SJCRH30 (cell line): ENCODE measurements around the gene EPG5. TPM values are rescaled to one million over a fixed set of nuclear protein-coding genes. Genes with fewer than 3 reads are reported as not detected.

ENCODE experiments used
- DNase-seq, 2 experiments: peaks; one replicate each; pipeline ENCODE4 v3.0.0-alpha.2; 2015 to 2020
- H3K27ac ChIP-seq: fragments of 250-450 bp; sonication (Bioruptor Pico); 2 replicates; pipeline ENCODE4 v1.5.1; 2020; ENCODE audit warnings: mild to moderate bottlenecking, moderate library complexity
- H3K27me3 ChIP-seq: fragments of 250-450 bp; sonication (Bioruptor Pico); 2 replicates; pipeline ENCODE4 v1.5.1; 2020; ENCODE audit warnings: mild to moderate bottlenecking, moderate library complexity
- H3K36me3 ChIP-seq: fragments of 250-450 bp; sonication (Bioruptor Pico); 2 replicates; pipeline ENCODE4 v1.5.1; 2020; ENCODE audit warnings: mild to moderate bottlenecking, moderate library complexity
- H3K4me1 ChIP-seq: fragments of 250-450 bp; sonication (Bioruptor Pico); 2 replicates; pipeline ENCODE4 v1.5.1; 2020; ENCODE audit warnings: mild to moderate bottlenecking, moderate library complexity
- H3K4me3 ChIP-seq: fragments of 250-450 bp; sonication (Bioruptor Pico); 2 replicates; pipeline ENCODE4 v1.5.1; 2020; ENCODE audit warnings: mild to moderate bottlenecking, moderate library complexity
- H3K9me3 ChIP-seq: fragments of 250-450 bp; sonication (Bioruptor Pico); replicated peaks from 2 replicates; pipeline ENCODE4 v1.5.1; 2020; ENCODE audit warnings: mild to moderate bottlenecking, moderate library complexity
- total RNA-seq: library from RNA; depleted of rRNA; stranded (reverse); fragments of >200 nt; shearing (Covaris generic); gene quantifications from 2 replicates; pipeline ENCODE4 v1.2.3, GENCODE V29; 2014

The EPG5 gene
- total RNA-seq, 1 experiment from 2014 or later, result 8.7 TPM

DNA sequence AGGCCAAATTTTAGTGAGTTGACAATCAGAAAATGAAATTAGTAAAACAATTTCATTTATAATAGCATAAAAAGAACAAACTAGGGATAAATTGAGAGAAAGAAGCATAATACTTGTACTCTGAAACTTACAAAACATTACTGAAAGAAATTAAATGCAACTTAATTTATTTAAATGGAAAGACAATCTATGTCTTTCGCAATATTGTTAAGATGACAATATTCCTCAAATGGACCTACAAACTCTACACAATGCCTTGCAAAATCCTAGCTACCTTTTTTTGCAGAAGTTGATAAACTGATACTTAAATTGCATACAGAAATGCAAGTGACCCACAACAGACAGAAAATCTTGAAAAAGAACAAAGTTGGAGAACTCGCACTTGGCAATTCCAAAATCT lies 9.1 kb downstream of the EPG5 start:
- H3K4me1 ChIP-seq, result no peaks in the 10 kb centered on the region
- H3K4me3 ChIP-seq, result no peak overlapping the region
- H3K27ac ChIP-seq, result no peak overlapping the region
- no peaks in the 10 kb centered on the region for H3K9me3 ChIP-seq
- no peaks in the 10 kb centered on the region for H3K27me3 ChIP-seq
- no peaks in the 10 kb centered on the region for H3K36me3 ChIP-seq
- no peak for DNase-seq

DNA sequence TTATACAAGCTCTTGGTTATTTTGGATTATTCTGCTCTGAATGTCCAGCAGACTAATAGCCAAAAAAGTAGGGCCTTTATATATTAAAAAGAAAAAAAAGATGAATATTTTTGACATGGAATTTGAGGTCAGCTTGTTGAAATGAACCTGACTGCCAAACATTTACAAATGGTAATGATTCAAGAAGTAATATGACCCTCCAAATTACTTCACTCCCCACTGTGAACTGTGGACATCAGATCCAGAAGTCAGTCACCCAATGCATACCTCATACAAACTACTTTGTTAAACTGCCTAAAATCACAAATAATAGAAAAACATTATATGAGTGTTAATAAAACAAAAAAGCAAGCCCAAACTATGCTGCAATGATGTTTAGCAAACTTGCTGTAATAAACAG lies 10.0 kb downstream of the EPG5 start:
- no peak for DNase-seq
- no peak overlapping the region for H3K27ac ChIP-seq

DNA sequence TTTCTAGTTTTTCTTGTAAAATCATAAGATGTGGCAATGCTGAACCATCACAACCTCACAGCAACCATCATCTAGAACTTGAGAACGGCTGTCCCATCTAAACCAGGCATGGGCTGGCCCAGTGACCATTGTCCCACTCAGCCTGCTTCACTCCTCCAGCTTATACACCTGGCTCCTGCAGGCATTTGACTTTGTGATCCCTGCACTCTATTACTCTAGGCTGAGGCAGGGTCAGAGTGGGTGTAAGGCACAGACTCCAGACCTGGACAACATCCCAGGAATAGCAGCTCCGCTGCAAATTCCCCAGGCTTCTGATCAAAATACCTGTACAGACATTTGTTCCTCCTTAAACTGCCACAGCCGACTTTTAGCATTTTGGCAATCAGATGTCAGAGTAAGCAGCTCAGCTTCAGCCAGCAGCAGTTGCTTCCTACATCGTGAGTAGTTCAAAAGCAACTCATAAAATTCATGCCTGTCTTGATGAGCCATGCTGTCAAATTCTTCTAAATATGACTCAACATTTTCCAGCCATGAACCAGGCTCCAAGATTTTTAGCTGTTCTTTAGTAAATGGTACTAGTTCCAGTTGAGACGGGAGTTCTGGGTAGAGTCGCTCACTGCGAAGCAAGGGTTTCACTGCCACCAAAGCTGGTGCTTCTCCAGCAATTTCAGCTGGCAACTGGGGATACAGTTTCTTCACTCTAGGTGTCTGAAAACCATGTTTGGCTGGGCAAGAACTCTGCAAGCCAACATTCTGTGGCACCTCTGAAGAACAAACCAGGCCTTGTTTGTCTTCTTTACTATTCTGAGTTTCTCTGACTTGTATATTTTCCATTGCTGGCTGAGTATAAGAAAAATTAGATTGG lies 12.8 kb downstream of the EPG5 start:
- peaks cover 3% of the 10 kb centered on the region; the same call in 1 of the 2 replicates for H3K36me3 ChIP-seq
- H3K4me3 ChIP-seq, result no peak overlapping the region
- H3K4me1 ChIP-seq, result no peaks in the 10 kb centered on the region
- H3K27ac ChIP-seq, result no peak overlapping the region
- no peaks in the 10 kb centered on the region for H3K27me3 ChIP-seq
- H3K9me3 ChIP-seq, result no peaks in the 10 kb centered on the region
- DNase-seq, result no peak

More for the DNA sequence above, 10.0 kb downstream of the EPG5 start:
- H3K36me3 ChIP-seq, result peaks cover 3% of the 10 kb centered on the region; the same call in 1 of the 2 replicates
- H3K4me3 ChIP-seq, result no peak overlapping the region
- no peaks in the 10 kb centered on the region for H3K27me3 ChIP-seq
- H3K9me3 ChIP-seq, result no peaks in the 10 kb centered on the region
- no peaks in the 10 kb centered on the region for H3K4me1 ChIP-seq

DNA sequence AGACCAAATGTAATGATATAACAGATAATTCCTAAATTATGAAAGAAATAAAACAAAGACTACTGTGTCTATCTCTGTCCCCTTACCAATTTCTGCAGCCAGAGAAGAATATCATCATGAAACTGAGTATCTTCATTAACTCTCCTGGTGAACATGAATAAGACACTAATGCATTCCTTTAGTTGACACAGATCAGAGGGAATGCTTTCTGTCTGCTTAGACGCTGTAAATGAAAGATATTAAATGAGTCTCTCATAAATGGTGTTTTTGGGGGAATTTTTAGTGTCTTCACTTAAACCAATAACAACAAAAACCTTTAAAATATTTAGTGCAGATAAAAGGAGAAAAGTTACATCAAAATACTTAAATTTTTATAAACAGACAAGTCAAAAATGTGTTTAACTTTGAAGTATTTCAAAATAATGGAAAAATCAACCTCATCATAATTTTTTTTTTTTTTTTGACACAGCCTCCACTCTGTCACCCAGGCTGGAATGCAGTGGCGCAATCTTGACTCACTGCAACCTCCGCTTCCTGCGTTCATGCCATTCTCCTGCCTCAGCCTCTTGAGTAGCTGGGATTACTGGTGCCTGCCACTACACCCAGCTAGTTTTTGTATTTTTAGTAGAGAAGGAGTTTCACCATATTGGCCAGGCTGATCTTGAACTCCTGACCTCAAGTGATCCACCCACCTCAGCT lies 16.0 kb downstream of the EPG5 start:
- H3K27ac ChIP-seq, result no peak overlapping the region
- no peaks in the 10 kb centered on the region for H3K9me3 ChIP-seq
- H3K4me1 ChIP-seq, result no peaks in the 10 kb centered on the region
- no peaks in the 10 kb centered on the region for H3K27me3 ChIP-seq
- H3K4me3 ChIP-seq, result no peak overlapping the region
- no peak for DNase-seq
- peaks cover 3% of the 10 kb centered on the region; the same call in 1 of the 2 replicates for H3K36me3 ChIP-seq

DNA sequence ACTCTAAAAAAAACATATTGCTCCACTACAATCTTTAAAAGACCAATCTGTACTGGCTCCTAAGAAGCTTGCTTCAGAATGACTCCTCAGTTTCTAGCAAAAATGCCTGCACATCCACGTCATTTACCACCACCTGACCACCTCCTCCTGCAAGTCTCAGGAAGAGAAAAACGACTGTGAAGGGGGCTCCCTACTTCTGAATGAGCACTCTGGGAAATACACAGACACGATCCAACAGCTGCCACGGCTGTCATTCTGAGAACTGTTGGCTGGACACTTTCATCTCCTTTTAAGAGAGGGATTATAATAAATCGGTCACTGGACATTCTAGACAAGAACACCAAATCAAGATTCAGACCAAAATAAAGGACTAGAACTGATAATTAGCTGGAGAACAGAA lies 21.5 kb downstream of the EPG5 start:
- Histone ChIP-seq H3K9me3 (no peaks in the 10 kb centered on the region), H3K36me3 (no peaks in the 10 kb centered on the region; the same call in 1 of the 2 replicates), H3K27me3 (no peaks in the 10 kb centered on the region), H3K4me3 (no peak overlapping the region), H3K4me1 (no peaks in the 10 kb centered on the region), H3K27ac (no peak overlapping the region)
- peak; percentile 17 to 48 for DNase-seq

DNA sequence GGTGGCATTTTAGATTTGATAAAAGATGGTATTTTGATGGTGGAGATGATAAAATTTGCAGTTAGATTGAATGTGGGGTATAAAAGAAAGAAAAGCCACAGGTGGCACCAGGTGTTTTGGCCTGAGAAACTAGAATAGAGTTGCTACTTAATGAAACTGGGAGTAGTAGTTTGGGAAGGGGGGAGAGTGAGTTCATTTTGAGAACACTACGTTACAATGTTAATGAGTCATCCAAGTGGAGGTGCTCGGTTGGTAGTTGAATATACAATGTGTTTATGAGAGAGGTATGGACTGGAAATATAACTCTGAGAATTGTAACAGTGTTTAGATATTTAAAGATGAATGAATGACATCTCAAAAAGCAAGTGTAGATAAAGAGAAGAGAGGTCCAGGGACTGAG lies 26.4 kb downstream of the EPG5 start:
- Histone ChIP-seq H3K27ac (no peak overlapping the region), H3K36me3 (no peaks in the 10 kb centered on the region), H3K4me3 (no peak overlapping the region), H3K27me3 (no peaks in the 10 kb centered on the region), H3K4me1 (no peaks in the 10 kb centered on the region), H3K9me3 (no peaks in the 10 kb centered on the region)
- DNase-seq, result no peak

DNA sequence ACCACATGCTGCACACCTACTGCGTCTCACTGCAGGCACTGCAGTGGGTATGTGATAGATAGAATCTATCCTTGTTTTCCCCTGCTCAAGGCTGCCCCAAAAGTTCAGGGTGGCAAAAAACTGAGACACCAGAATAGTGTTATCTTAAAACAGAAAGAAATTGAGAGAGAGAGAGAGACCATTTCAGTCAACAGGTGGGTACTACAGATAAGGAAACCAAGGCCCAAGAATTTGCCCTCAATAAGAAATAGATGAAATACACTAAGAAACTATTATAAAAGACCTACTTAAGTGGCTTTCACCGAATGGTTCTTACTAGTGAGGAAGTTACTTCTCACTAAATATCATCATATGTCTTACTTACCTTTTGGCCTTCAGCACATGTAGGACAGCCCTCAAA lies 27.9 kb downstream of the EPG5 start:
- H3K36me3 ChIP-seq, result no peaks in the 10 kb centered on the region
- H3K4me1 ChIP-seq, result no peaks in the 10 kb centered on the region
- H3K27me3 ChIP-seq, result no peaks in the 10 kb centered on the region
- H3K27ac ChIP-seq, result no peak overlapping the region
- no peak for DNase-seq
- no peak overlapping the region for H3K4me3 ChIP-seq
- no peaks in the 10 kb centered on the region for H3K9me3 ChIP-seq

DNA sequence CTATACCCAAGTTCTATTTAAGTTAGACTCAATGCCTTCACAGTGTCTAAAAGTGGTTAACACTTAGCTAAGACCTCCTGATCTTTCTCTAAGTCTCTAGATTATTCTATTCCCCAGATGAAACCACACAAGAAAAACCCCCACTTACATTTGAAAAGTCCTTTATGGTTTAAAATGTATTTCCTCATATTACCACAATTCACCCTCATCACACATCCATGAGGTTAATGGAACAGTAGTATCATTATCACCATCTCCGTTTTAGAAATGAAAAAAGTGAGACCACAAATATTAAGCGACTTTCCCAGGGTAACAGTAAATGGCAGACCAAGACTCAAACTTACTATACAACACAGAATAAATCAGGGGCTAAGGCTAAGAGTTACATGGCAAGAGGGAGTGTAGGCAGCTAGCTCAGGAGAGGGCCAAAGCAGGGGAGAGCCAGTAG lies 28.6 kb downstream of the EPG5 start:
- Histone ChIP-seq H3K27me3 (no peaks in the 10 kb centered on the region), H3K4me1 (no peaks in the 10 kb centered on the region), H3K4me3 (no peak overlapping the region), H3K9me3 (no peaks in the 10 kb centered on the region), H3K27ac (no peak overlapping the region), H3K36me3 (no peaks in the 10 kb centered on the region)
- DNase-seq, result no peak

DNA sequence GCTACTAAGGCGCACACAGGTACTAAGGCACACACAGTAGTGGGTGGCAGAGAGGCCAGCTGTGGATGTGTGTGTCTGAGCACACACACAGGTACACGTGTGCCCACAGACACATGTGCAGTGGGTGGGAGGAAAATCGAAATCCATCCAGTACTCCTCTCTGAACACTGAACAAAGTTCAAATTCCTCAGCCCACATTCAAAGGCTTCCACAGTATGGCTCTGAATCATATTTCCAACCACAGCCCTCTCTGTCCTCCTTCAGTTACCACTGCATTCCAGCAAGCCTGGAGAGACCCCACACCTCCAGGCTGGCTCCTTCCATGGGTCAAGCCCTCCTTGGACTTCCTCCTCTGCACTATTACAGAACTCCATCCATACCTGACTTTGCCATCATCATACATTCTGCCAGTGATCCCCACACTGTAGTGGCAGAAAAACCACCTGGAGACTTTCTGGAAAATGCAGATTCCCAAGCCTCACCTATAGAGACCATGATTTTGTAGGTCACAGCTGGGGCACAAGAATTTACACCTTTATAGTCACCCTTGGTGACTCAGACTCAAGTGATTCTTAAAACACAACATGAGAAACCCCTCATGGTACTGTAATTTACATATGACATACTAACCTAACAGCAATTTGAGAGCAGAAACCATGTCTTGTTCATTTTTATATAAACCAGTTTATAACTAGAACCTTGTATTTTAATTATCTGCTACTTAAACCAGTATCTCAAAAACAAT lies 31.4 kb downstream of the EPG5 start:
- Histone ChIP-seq H3K27me3 (no peaks in the 10 kb centered on the region), H3K36me3 (no peaks in the 10 kb centered on the region), H3K4me1 (no peaks in the 10 kb centered on the region), H3K4me3 (no peak overlapping the region), H3K9me3 (no peaks in the 10 kb centered on the region), H3K27ac (no peak overlapping the region)
- DNase-seq, result no peak

DNA sequence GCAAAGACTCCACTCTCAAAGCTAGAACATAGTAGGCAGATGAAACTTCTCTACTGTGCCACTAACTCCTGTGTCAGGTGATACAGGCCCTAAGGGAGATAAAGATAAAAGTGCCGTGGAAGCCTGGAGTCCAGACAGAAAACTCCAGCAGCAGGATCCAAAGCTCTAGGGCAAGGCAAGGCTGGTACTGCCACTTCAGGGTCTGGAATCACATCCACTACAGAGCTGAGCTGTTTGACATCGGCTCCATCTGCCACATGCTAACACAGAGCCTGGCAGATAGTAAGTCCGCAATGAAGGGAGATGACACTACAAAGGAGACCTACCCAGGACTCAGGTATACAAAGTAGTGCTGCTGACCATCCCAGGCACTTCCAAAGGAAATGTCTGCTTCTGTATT lies 34.4 kb downstream of the EPG5 start:
- H3K36me3 ChIP-seq, result no peaks in the 10 kb centered on the region
- H3K27me3 ChIP-seq, result no peaks in the 10 kb centered on the region
- no peak overlapping the region for H3K27ac ChIP-seq
- no peaks in the 10 kb centered on the region for H3K4me1 ChIP-seq
- no peak for DNase-seq
- H3K9me3 ChIP-seq, result no peaks in the 10 kb centered on the region
- no peak overlapping the region for H3K4me3 ChIP-seq

DNA sequence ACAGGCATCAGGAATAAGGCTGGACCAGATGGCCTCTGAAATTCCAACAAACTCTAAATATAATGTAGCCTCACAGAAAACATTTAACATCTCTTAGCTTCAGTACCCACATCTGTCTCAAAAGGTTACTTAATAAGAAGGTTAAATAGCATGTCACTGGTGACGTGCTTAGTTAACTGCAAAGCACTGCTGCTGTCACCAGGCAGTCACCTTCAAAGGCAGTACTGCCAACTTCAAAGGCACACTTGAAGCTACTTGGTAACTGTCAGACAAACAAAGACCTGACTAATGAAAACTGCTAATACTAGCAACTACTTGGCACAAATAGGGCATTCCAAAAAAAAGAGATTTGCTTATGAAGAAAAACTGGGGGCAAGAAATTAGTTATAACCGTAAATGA lies 36.2 kb downstream of the EPG5 start:
- H3K27me3 ChIP-seq, result no peaks in the 10 kb centered on the region
- no peak for DNase-seq
- no peaks in the 10 kb centered on the region for H3K4me1 ChIP-seq
- H3K27ac ChIP-seq, result no peak overlapping the region
- H3K9me3 ChIP-seq, result no peaks in the 10 kb centered on the region
- no peaks in the 10 kb centered on the region for H3K36me3 ChIP-seq
- H3K4me3 ChIP-seq, result no peak overlapping the region

DNA sequence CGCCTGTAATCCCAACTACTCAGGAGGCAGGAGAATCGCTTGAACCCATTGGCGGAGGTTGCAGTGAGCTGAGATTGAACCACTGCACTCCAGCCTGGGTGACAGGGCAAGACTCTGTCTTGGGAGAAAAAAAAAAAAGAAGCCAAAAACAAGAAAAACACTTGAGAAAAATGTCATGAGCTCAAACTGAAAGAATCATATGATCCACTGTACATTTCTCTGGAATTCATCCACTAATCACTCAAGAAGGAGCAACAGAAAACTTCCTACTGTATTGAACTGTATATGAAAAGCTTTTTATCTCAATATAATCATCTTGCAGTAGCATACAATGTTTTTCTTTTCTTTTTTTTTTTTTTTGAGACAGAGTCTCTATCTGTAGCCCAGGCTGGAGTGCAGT lies 40.4 kb downstream of the EPG5 start:
- H3K36me3 ChIP-seq, result no peaks in the 10 kb centered on the region
- H3K27ac ChIP-seq, result no peak overlapping the region
- no peak for DNase-seq
- H3K4me1 ChIP-seq, result no peaks in the 10 kb centered on the region
- H3K27me3 ChIP-seq, result no peaks in the 10 kb centered on the region
- H3K9me3 ChIP-seq, result no peaks in the 10 kb centered on the region
- no peak overlapping the region for H3K4me3 ChIP-seq

DNA sequence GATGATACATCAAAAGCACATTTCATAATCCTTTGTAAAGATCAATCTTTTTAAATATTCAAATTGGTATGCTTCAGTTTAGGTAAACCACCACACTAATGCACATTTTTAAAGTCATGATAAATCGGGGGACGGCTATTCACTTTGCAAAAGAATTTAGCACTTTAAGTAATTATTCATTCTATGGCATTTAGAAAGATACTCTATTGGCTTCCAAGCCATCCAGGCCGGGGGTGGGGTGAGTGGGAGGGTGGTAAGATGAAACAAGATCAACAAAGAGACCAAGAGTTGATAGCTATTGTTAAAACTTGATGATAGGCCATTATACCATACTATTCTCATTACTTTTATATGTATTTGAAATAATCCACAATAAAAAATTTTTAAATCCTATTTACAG lies 41.0 kb downstream of the EPG5 start:
- Histone ChIP-seq H3K36me3 (no peaks in the 10 kb centered on the region), H3K27me3 (no peaks in the 10 kb centered on the region), H3K4me3 (no peak overlapping the region), H3K9me3 (no peaks in the 10 kb centered on the region), H3K4me1 (no peaks in the 10 kb centered on the region), H3K27ac (no peak overlapping the region)
- no peak for DNase-seq

DNA sequence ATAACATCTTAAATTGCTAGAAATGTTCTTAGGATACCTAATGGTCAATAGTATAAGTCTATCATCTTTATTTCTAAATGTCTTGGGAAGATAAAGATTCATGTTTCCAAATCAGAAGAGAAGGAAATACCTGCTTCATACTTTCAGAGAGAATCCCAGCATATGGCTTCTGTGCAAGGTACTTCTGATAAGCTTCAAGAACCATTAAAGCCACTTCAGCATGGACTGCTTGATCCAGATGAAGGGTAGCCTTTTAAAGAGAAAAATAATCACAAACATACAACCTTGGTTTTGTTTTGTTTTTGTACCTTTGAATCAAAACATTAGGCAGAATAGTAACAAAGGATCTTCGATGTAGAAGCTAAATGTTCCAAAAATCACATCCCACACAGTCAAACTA lies 44.0 kb downstream of the EPG5 start:
- no peaks in the 10 kb centered on the region for H3K27me3 ChIP-seq
- DNase-seq, result no peak
- H3K4me3 ChIP-seq, result no peak overlapping the region
- H3K9me3 ChIP-seq, result no peaks in the 10 kb centered on the region
- no peaks in the 10 kb centered on the region for H3K36me3 ChIP-seq
- no peak overlapping the region for H3K27ac ChIP-seq
- H3K4me1 ChIP-seq, result 0 out of 2 replicates have a peak, but pooled peaks cover 3% of the 10 kb centered on the region

DNA sequence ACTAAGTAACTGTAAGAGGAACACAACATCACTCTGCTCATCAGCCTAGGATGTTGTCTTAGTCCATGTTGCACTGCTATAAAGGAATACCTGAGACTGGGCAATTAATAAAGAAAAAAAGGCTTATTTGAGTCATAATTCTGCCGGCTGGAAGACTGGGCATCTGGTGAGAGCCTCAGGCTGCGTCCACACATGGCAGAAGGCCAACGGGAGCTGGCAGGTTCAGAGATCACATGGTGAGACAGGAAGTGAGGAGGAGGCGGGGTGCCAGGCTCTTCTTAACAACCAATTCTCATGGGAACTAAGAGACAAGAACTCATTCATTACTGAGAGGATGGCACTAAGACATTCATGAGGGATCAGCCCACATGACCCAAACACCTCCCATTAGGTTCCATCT lies 46.8 kb downstream of the EPG5 start:
- H3K4me1 ChIP-seq, result 0 out of 2 replicates have a peak, but pooled peaks cover 3% of the 10 kb centered on the region
- no peak overlapping the region for H3K4me3 ChIP-seq
- no peak overlapping the region for H3K27ac ChIP-seq
- no peaks in the 10 kb centered on the region; the same call in 1 of the 2 replicates for H3K36me3 ChIP-seq
- no peaks in the 10 kb centered on the region for H3K27me3 ChIP-seq
- no peaks in the 10 kb centered on the region for H3K9me3 ChIP-seq
- DNase-seq, result peak; percentile 45 to 47
